ENCODE measurements around the gene IRF2.

IRF2 gene

GRCh38 chr4:184432127-184432922 lies 42.0 kb downstream of the IRF2 start:
- DNase-seq (ENCODE audit: low read depth) = no peak

GRCh38 chr4:184430163-184430562 lies 44.2 kb downstream of the IRF2 start:
- DNase-seq (ENCODE audit: low read depth) = no peak

- DNase-seq (ENCODE audit: low read depth) = no peak
These were observed 45.6 kb downstream of the IRF2 start for GRCh38 chr4:184428787-184429186.

- DNase-seq (ENCODE audit: low read depth) = no peak
These were observed 46.7 kb downstream of the IRF2 start for GRCh38 chr4:184427687-184428086.

GRCh38 chr4:184427093-184427492 lies 47.3 kb downstream of the IRF2 start:
- DNase-seq (ENCODE audit: low read depth) = no peak

- no peak for DNase-seq (ENCODE audit: low read depth)
These were observed 49.2 kb downstream of the IRF2 start for GRCh38 chr4:184424993-184425758.

GRCh38 chr4:184424279-184424678 lies 50.1 kb downstream of the IRF2 start:
- DNase-seq (ENCODE audit: low read depth) = no peak

GRCh38 chr4:184423003-184423686 lies 51.2 kb downstream of the IRF2 start:
- no peak for DNase-seq (ENCODE audit: low read depth)

GRCh38 chr4:184422378-184422777 lies 52.0 kb downstream of the IRF2 start:
- DNase-seq (ENCODE audit: low read depth) = no peak

- no peak for DNase-seq (ENCODE audit: low read depth)
These were observed 52.7 kb downstream of the IRF2 start for GRCh38 chr4:184421533-184422155.

- no peak for DNase-seq (ENCODE audit: low read depth)
These were observed 53.4 kb downstream of the IRF2 start for GRCh38 chr4:184420881-184421416.

- DNase-seq (ENCODE audit: low read depth) = no peak
These were observed 53.9 kb downstream of the IRF2 start for GRCh38 chr4:184420402-184420801.

GRCh38 chr4:184419976-184420375 lies 54.4 kb downstream of the IRF2 start:
- no peak for DNase-seq (ENCODE audit: low read depth)

GRCh38 chr4:184417802-184418511 lies 56.4 kb downstream of the IRF2 start:
- no peak for DNase-seq (ENCODE audit: low read depth)

- no peak for DNase-seq (ENCODE audit: low read depth)
These were observed 57.2 kb downstream of the IRF2 start for GRCh38 chr4:184416913-184417734.

GRCh38 chr4:184415071-184415470 lies 59.3 kb downstream of the IRF2 start:
- DNase-seq (ENCODE audit: low read depth) = no peak

- DNase-seq (ENCODE audit: low read depth) = no peak
These were observed 60.9 kb downstream of the IRF2 start for GRCh38 chr4:184413261-184414046.

- DNase-seq (ENCODE audit: low read depth) = no peak
These were observed 63.6 kb downstream of the IRF2 start for GRCh38 chr4:184410748-184411147.

- DNase-seq (ENCODE audit: low read depth) = no peak
These were observed 64.2 kb downstream of the IRF2 start for GRCh38 chr4:184409911-184410692.

Measured in stimulated activated CD8-positive, alpha-beta memory T cell treated with anti-CD3 and anti-CD28 coated beads, Interleukin-15, amount 100 ng/mL, for 1 hour (primary cell).